HG02642 (cell line): Measurements from ENCODE around the gene RTP4.

Source experiments
- ATAC-seq: cut with Tn5 transposase; IDR thresholded peaks from one replicate; pipeline ENCODE4 v1.9.1; 2021; ENCODE audit warnings: mild to moderate bottlenecking; ENCODE audit not compliant: unreplicated experiment, poor library complexity

The RTP4 gene

DNA sequence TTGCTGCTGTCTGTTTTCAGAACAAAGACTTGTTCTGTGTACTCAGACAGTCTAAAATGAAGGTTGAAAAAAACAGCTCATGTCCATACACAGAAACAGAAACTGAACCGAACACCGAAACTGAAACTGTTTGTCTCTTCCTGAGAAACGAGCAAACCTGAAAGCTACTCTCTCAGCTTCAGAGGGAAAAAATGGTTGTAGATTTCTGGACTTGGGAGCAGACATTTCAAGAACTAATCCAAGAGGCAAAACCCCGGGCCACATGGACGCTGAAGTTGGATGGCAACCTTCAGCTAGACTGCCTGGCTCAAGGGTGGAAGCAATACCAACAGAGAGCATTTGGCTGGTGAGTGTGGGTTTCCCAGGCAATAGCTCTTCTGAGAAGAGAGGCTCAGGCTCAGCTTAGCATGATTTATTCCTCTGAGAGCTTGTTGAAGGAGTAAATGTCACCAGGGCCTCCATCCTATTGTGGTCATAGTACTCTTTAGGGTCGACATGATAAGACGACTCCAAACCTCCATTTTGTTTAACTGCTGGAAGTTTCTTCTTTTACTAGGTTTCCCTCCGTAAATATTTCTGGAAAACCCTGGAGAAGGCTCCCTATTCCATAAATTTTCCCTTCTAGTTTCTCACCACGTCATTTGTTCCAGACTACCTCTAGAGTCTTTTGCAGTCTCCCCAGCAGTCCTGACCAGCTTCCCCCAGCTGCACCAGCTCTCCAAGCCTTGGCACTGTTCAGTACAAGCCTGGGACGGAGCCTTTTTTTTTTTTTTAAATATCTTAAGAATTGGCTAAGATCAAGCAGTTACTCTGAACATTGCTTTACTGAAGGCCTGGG lies at the start of gene RTP4:
RTP4 (plus strand) TSS at position 135 of the 838 bp plus-strand sequence; CDS start at position 192, 57 bp downstream.
- ATAC-seq: peak; percentile 92

- no peak for ATAC-seq
Observed at GRCh38 chr3:187318819-187319616, 49.2 kb upstream of the RTP4 start.

GRCh38 chr3:187319699-187320302 lies 48.4 kb upstream of the RTP4 start:
- peak; percentile 77 for ATAC-seq

DNA sequence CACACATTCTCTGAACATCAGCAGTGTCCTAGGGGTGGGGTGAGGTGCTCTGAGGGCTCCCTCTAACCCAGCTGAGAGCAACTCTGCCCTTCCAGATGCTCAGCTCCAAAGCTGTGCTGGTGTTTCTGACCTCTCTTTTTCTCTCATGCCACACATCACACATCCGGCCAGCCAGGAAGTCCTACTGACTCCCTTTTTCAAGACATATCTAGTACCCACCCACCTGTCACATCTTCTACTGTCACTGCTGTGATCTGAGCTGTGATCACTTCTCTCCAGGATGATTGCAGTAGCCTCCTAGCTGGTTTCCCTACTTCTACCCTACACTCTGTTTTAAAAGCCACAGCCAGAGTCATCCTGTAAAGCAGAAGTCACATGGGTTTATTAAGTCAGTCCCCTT lies 46.4 kb upstream of the RTP4 start:
- ATAC-seq: no peak

DNA sequence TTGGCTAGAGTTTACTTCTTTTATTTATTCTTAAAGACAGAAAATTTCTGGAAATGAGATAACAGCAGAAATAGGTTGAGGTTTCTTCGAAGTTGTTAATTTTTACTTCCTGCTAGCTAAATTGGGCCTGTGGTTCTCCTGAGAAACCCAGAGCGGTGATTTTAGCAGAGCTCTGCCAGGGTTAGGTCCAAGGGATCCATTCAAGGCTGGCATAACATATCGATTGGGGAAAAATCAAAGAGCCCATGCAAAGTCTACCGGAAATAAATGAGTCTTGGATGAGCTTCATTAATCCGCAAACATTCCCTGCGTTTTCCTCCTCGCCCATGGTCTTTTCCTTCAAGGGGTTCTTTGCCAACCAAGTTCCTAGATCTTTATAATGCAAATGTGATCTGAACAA lies 45.9 kb upstream of the RTP4 start:
- ATAC-seq: no peak

GRCh38 chr3:187323091-187323490 lies 45.1 kb upstream of the RTP4 start:
- ATAC-seq: no peak

DNA sequence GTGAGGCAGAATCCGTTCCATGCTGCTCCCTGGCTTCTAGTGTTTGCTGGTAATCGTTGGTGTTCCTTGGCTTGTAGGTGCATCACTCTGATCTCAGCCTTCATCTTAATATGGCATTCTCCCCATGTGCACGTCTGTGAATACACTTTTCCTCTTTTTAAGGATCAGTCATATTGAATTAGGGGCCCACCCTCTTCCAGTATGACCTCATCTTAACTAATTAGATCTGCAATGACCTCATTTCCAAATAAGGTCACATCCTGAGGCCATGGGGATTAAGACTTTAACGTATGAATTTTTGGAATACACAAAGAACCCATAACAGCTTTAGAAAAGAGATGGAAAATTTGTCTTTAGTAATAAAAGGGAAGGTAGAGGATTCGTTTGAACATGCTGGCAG lies 42.6 kb upstream of the RTP4 start:
- no peak for ATAC-seq

GRCh38 chr3:187327845-187328244 lies 40.3 kb upstream of the RTP4 start:
- no peak for ATAC-seq

GRCh38 chr3:187328691-187329090 lies 39.5 kb upstream of the RTP4 start:
- no peak for ATAC-seq

DNA sequence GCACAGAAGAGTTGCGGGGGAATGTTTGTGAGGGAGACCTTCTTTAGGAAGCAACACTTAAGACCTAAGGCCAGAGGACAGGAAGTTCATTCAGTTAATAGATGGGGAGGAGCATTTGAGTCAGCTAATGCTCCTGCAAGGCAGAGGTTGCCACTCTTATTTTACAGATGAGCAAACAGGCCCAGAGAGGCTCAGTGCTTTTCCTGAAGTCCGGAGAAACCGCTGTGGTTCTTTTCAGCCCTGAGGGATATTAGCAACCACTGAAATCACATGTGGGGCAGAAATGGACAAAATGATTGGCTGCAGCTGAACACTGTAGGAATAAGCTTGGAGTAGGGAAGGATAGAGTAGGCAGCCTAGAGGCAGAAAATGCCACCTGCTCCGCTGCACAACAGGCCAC lies 33.3 kb upstream of the RTP4 start:
- ATAC-seq: no peak

DNA sequence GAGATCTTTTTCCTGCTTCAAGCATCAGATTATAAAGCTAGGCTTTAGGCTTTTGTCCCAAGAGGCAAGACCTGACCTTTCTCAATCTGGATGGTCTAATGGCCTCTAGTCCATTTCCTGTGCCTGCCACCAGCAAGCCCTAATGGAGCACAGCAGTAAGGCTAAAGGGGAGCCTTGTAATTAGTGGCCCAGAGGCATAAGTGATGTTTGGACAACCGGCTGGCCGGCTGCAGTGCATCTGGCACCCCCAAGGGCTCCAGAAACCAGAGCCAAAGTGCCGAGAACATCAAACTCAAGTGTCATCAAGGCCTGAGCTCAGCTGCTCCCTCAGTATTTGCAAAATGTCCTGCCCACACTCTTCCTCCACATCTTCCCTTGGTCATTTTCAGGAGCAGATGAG lies 31.9 kb upstream of the RTP4 start:
- no peak for ATAC-seq

DNA sequence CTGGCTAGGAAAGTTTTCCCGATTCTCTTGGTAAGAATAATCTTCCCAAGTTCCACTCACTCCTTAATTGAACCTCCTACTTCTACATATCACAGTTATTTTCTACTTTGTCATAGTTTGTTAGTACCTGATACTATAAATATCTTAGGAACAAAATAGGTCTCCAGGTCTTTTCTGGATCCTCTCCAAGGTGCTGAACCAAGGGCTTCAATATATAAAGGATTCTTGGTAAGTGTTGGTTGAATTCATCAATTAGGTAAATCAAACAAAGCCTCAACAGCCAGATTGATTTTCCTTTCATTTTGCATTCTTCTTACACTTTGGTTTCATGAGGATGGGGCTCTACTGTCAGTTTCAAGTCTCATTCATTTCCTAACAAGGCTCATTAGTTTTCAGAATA lies 27.6 kb upstream of the RTP4 start:
- no peak for ATAC-seq

DNA sequence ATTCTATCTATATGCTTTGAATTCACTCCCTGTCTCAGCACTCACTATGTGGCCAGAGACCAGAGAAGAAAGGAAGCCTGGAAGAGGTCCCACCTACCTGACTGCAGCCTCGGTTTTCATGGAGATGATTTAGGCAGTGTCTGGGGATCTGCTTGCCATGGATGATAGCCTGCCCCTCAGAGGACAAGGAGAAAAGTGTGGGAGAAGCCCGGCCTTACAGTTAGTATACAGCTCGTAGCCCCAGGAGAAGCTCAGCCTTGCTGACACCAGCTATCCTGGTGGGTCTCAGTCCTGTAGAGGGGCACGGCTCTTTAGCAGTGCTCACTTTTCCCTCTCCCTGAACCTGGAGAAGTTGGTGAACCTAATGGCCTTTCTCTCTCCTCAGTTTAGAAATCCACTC lies 25.9 kb upstream of the RTP4 start:
- ATAC-seq: no peak

DNA sequence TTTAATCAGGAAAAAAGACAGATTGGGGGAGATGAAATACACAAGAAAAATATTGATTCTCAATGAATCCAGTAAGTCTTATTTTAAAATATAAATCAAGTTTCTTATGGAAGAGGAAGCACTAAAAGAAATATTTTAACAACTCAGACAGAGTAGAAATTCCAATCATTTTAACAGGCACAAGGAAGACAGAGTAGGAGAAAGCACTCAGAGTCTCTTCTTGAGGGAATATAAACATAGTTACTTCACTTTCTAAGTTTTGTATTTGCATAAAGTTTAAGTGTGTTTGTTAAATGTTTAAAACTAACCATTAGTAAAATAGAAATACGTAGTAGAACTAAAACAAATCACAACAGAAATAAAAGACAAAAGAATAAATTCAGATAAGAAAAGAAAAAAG lies 24.5 kb upstream of the RTP4 start:
- no peak for ATAC-seq

GRCh38 chr3:187352581-187353575 lies 15.3 kb upstream of the RTP4 start:
- no peak for ATAC-seq

- no peak for ATAC-seq
Observed at GRCh38 chr3:187358068-187358467, 10.1 kb upstream of the RTP4 start.

GRCh38 chr3:187359798-187360486 lies 8.2 kb upstream of the RTP4 start:
- no peak for ATAC-seq

- ATAC-seq: no peak
Observed at GRCh38 chr3:187360596-187360995, 7.6 kb upstream of the RTP4 start.

DNA sequence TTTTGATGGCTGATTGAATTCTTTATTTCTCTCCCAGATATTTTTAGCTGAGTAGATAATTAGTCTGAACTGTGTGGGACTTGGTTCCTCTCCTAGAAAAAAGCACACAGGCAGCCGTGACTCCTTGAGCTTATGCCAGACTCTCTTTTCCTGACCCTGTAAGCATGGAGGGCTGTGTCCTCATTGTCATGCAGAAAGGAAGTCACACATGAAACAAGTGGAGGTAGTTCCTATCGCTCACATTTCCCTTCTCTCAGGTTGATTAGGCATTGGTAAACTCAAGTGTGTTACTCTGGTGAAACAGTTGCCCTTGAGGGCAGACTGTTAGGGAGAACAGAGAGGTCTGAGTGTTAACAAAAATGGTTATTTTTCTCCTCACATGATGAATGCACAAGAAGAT lies 6.3 kb upstream of the RTP4 start:
- no peak for ATAC-seq
